HepG2 (cell line): ENCODE measurements around the gene MRPL38. TPM values are rescaled to one million over a fixed set of nuclear protein-coding genes. Genes with fewer than 3 reads are reported as not detected.

Source experiments
- FOXM1 ChIP-seq: sonication (generic); formaldehyde crosslinking; IDR thresholded peaks from 2 replicates; pipeline ENCODE4 v1.5.0; 2020; ENCODE audit warnings: missing genetic modification reagents
- HOXD1 ChIP-seq: sonication (generic); formaldehyde crosslinking; IDR thresholded peaks from 2 replicates; pipeline ENCODE4 v1.5.0; 2020; ENCODE audit warnings: missing genetic modification reagents
- ISL2 ChIP-seq: sonication (generic); formaldehyde crosslinking; IDR thresholded peaks from 2 replicates; pipeline ENCODE4 v1.5.0; 2020; ENCODE audit warnings: missing genetic modification reagents
- JUND ChIP-seq: sonication (generic); formaldehyde crosslinking; IDR thresholded peaks from 2 replicates; pipeline ENCODE4 v1.8.0; 2022; ENCODE audit warnings: mild to moderate bottlenecking, missing genetic modification reagents
- MTERF4 ChIP-seq: sonication (generic); formaldehyde crosslinking; IDR thresholded peaks from 2 replicates; pipeline ENCODE4 v1.8.0; 2023; ENCODE audit warnings: mild to moderate bottlenecking, missing genetic modification reagents
- NCOA1 ChIP-seq: sonication (generic); formaldehyde crosslinking; IDR thresholded peaks from 2 replicates; pipeline ENCODE4 v1.9.0; 2021; ENCODE audit warnings: missing genetic modification reagents
- NR1H2 ChIP-seq: sonication (generic); formaldehyde crosslinking; IDR thresholded peaks from 2 replicates; pipeline ENCODE4 v1.8.1; 2022; ENCODE audit warnings: low read depth, missing genetic modification reagents, borderline replicate concordance
- SETDB1 ChIP-seq: sonication (generic); formaldehyde crosslinking; IDR thresholded peaks from 2 replicates; pipeline ENCODE4 v1.5.1; 2020; ENCODE audit warnings: missing genetic modification reagents, mild to moderate bottlenecking, borderline replicate concordance
- TIGD3 ChIP-seq: sonication (generic); formaldehyde crosslinking; IDR thresholded peaks from 2 replicates; pipeline ENCODE4 v1.5.1; 2020; ENCODE audit warnings: mild to moderate bottlenecking, missing genetic modification reagents, borderline replicate concordance
- U2AF1 ChIP-seq: fragments of 200-400 bp; formaldehyde crosslinking; optimal IDR thresholded peaks from 2 replicates; pipeline ENCODE3; 2017; ENCODE audit warnings: mild to moderate bottlenecking, low read depth, low read length
- ZBTB26 ChIP-seq: IDR thresholded peaks from 2 replicates; pipeline ENCODE4 v1.6.1; 2016; ENCODE audit warnings: missing compliant biosample characterization, missing genetic modification reagents, borderline replicate concordance
- ZNF337 ChIP-seq: sonication (generic); formaldehyde crosslinking; IDR thresholded peaks from 2 replicates; pipeline ENCODE4 v1.5.1; 2020; ENCODE audit warnings: missing genetic modification reagents, low read depth, mild to moderate bottlenecking, borderline replicate concordance
- ZNF549 ChIP-seq: sonication (generic); formaldehyde crosslinking; IDR thresholded peaks from 2 replicates; pipeline ENCODE4 v1.5.0; 2020; ENCODE audit warnings: missing genetic modification reagents
- ZNF687 ChIP-seq: sonication (generic); formaldehyde crosslinking; IDR thresholded peaks from 2 replicates; pipeline ENCODE4 v1.5.1; 2020; ENCODE audit warnings: mild to moderate bottlenecking, missing genetic modification reagents, moderate library complexity
- ZNF782 ChIP-seq: sonication (generic); formaldehyde crosslinking; IDR thresholded peaks from 2 replicates; pipeline ENCODE4 v1.4.0; 2020; ENCODE audit warnings: missing genetic modification reagents, mild to moderate bottlenecking, borderline replicate concordance
- polyA plus RNA-seq, 8 experiments: library from polyadenylated mRNA; depleted of rRNA in 3 of 8; stranded (reverse) in 7 of 8; unstranded in 1 of 8; fragments of >200 nt; fragmentation: Illumina TruSeq in 4 of 8; extraction: Trizol in 4 of 8; gene quantifications; 2 replicates each; pipeline versions ENCODE4 v1.2.1 to v1.2.3, GENCODE V29; 2011 to 2016; ENCODE audit warnings: low read depth in 4 of 8, missing spikeins in 1 of 8, mixed read lengths in 1 of 8; ENCODE audit not compliant: insufficient read depth in 1 of 8
- total RNA-seq, 5 experiments: library from RNA; depleted of rRNA; stranded (reverse); fragments of >200 nt; fragmentation: Illumina TruSeq; extraction: Trizol; gene quantifications; 2 replicates each; pipeline ENCODE4 v1.2.3, GENCODE V29; 2016; ENCODE audit warnings: low read depth in 1 of 5
- TF ChIP-seq, protein P1 (sequence below): sonication (generic); formaldehyde crosslinking; IDR thresholded peaks from 2 replicates; pipeline ENCODE4 v1.8.0; 2022; ENCODE audit warnings: mild to moderate bottlenecking, missing genetic modification reagents, borderline replicate concordance
- TF ChIP-seq, protein P2 (sequence below): sonication (generic); formaldehyde crosslinking; IDR thresholded peaks from 2 replicates; pipeline ENCODE4 v1.4.0; 2020; ENCODE audit warnings: missing genetic modification reagents, low read depth, mild to moderate bottlenecking, borderline replicate concordance

Gene MRPL38
- total and polyA plus RNA-seq, 2 of the 13 experiments (the other 11 are each of a cell fraction or from before 2014, with no cell fraction given): 83.7 to 125 TPM

DNA sequence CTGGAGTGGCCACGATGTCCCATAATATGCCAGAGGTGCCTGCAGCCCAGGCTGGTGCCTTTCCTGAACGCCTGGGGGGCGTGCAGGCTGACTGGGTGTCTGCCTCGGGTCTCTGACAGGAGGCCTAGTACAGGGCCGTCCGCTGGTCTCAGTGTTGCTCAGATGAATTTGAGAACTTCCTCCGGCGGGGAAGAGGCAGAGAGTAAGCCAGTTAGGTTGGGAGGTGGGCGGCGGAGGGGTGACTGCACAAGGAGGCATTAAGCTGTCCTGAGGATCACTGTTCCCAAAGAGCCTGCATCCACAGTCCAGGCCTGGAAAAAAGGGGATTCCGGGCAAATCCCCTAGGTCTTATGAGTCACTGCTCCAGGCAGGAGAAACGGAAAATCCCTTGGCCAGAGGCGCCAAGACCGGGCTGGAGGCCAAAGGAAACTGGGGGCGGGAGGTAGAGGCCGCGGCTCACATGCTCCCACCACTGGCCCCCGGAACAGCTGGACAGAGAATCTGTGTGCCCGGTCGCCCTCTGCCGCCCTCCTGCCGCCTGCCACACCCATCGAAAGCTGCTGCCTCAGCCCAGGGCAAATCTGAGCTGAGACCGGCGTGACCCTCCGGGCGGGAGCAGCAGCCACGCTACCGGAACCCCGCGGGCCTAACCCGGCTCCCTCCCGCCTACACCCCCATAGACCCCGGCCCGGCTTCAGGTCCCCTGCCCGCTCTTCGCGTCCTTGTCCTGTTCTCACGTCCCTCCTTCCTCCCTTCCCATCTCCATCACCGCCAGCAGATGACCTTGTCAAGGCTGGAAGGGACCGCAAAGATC lies 27.5 kb downstream of the MRPL38 start (continued):
- TF ChIP-seq, protein P1, sequence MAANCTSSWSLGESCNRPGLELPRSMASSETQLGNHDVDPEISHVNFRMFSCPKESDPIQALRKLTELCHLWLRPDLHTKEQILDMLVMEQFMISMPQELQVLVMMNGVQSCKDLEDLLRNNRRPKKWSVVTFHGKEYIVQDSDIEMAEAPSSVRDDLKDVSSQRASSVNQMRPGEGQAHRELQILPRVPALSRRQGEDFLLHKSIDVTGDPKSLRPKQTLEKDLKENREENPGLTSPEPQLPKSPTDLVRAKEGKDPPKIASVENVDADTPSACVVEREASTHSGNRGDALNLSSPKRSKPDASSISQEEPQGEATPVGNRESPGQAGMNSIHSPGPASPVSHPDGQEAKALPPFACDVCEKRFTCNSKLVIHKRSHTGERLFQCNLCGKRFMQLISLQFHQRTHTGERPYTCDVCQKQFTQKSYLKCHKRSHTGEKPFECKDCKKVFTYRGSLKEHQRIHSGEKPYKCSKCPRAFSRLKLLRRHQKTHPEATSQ (CRISPR knock-in tag): peak; percentile 65; the same call in 1 of the 2 replicates
- 0 out of 2 replicates have a peak, but pooled peaks have one; percentile 78 for TF ChIP-seq ZNF687 (CRISPR knock-in tag)
- 0 out of 2 replicates have a peak, but pooled peaks have one; percentile 21 for TF ChIP-seq NR1H2 (CRISPR knock-in tag)
- TF ChIP-seq ZNF337 (CRISPR knock-in tag): no peak
- TF ChIP-seq ZNF782 (CRISPR knock-in tag): 0 out of 2 replicates have a peak, but pooled peaks have one; percentile 63
- 0 out of 2 replicates have a peak, but pooled peaks have one; percentile 2 for TF ChIP-seq NCOA1 (CRISPR knock-in tag)
- TF ChIP-seq TIGD3 (CRISPR knock-in tag): peak; percentile 25; the same call in 1 of the 2 replicates
- TF ChIP-seq ZBTB26 (CRISPR knock-in tag): peak; percentile 41
- no peak for TF ChIP-seq ISL2 (CRISPR knock-in tag)
- peak; percentile 6; the same call in 1 of the 2 replicates for TF ChIP-seq JUND (CRISPR knock-in tag)
- no peak for TF ChIP-seq MTERF4 (CRISPR knock-in tag)
- TF ChIP-seq ZNF549 (CRISPR knock-in tag): peak; percentile 7; the same call in 1 of the 2 replicates
- TF ChIP-seq, protein P2, sequence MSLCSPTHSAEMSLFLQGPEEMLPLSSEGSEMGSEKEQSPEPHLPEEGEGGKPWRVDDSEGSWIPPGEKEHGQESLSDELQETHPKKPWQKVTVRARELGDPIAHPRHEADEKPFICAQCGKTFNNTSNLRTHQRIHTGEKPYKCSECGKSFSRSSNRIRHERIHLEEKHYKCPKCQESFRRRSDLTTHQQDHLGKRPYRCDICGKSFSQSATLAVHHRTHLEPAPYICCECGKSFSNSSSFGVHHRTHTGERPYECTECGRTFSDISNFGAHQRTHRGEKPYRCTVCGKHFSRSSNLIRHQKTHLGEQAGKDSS (CRISPR knock-in tag): no peak; the same call in 1 of the 2 replicates
- TF ChIP-seq FOXM1 (CRISPR knock-in tag): no peak
- TF ChIP-seq U2AF1: no peak
- TF ChIP-seq SETDB1 (CRISPR knock-in tag): no peak
- no peak for TF ChIP-seq HOXD1
